ENCODE results near the gene NME7.
"Not testable (repeated sequence)": the region's sequence is repeated elsewhere in the genome, so short reads cannot be mapped to it uniquely, and the experiment has no call there.

Gene NME7

GRCh38 chr1:169345511-169345910, 22.1 kb downstream of the NME7 start:
- Histone ChIP-seq H3K27ac (ENCODE audit: extremely low read depth, low read depth, low read length) (no peak overlapping the region), H3K4me1 (ENCODE audit: control insufficient read depth, insufficient read depth, low read length) (no peaks in the 10 kb centered on the region), H3K4me3 (ENCODE audit: low read depth, low read length) (no peak overlapping the region), H3K9me3 (ENCODE audit: control insufficient read depth, insufficient read depth, low read depth, low read length) (no peaks in the 10 kb centered on the region), H3K36me3 (ENCODE audit: control insufficient read depth in 2 of 2, insufficient read depth in 1 of 2, low read length in 2 of 2) (no peaks in the 10 kb centered on the region)
- CTCF ChIA-PET: interaction anchor here (1.7 to 6.6 kb wide), 2 partner anchors 741 to 1003 kb away, joined by 8 to 72 read pairs; no protein-coding TSS in a partner anchor
- TF ChIP-seq ZIC2 (tag by site-specific recombination; IDR thresholded peaks at IDR 0.05): no peak
- no peak for TF ChIP-seq ZFHX2 (tag by site-specific recombination; conservative IDR thresholded peaks at IDR 0.05)
- no peak for TF ChIP-seq ZBTB44 (tag by site-specific recombination; IDR thresholded peaks at IDR 0.05)
- TF ChIP-seq SETDB1 (IDR thresholded peaks at IDR 0.05; ENCODE audit: insufficient read length, low read length): no peak
- TF ChIP-seq ZNF768 (tag by site-specific recombination; IDR thresholded peaks at IDR 0.05): no peak
- TF ChIP-seq ZBTB6 (tag by site-specific recombination; IDR thresholded peaks at IDR 0.05): no peak
- no peak for TF ChIP-seq HOXA7 (CRISPR knock-in tag; IDR thresholded peaks at IDR 0.05; ENCODE audit: borderline replicate concordance)
- TF ChIP-seq ZNF555 (tag by site-specific recombination; conservative IDR thresholded peaks at IDR 0.05): no peak
- POLR2A ChIA-PET: no interaction called here

- H3K27ac ChIP-seq (ENCODE audit: extremely low read depth, low read depth, low read length); POLR2A ChIA-PET; H3K4me3 ChIP-seq (ENCODE audit: low read depth, low read length); H3K9me3 ChIP-seq (ENCODE audit: control insufficient read depth, insufficient read depth, low read depth, low read length); CTCF ChIA-PET; H3K36me3 ChIP-seq (ENCODE audit: control insufficient read depth in 2 of 2, insufficient read depth in 1 of 2, low read length in 2 of 2); H3K4me1 ChIP-seq (ENCODE audit: control insufficient read depth, insufficient read depth, low read length): not testable (repeated sequence)
Measured at GRCh38 chr1:169342096-169342495, 25.5 kb downstream of the NME7 start.

- H3K4me1 ChIP-seq (ENCODE audit: control insufficient read depth, insufficient read depth, low read length): no peaks in the 10 kb centered on the region
- CTCF ChIA-PET: no interaction called here
- POLR2A ChIA-PET: no interaction called here
Measured at GRCh38 chr1:169340882-169341281, 26.7 kb downstream of the NME7 start.

More at GRCh38 chr1:169340882-169341281, 26.7 kb downstream of the NME7 start:
- Histone ChIP-seq H3K9me3 (ENCODE audit: control insufficient read depth, insufficient read depth, low read depth, low read length) (no peaks in the 10 kb centered on the region), H3K4me3 (ENCODE audit: low read depth, low read length) (no peak overlapping the region), H3K27ac (ENCODE audit: extremely low read depth, low read depth, low read length) (no peak overlapping the region), H3K36me3 (ENCODE audit: control insufficient read depth in 2 of 2, insufficient read depth in 1 of 2, low read length in 2 of 2) (no peaks in the 10 kb centered on the region)
- TF ChIP-seq MYNN (tag by site-specific recombination; IDR thresholded peaks at IDR 0.05; ENCODE audit: borderline replicate concordance): no peak
- no peak for TF ChIP-seq ZNF843 (tag by site-specific recombination; IDR thresholded peaks at IDR 0.05)
- no peak for TF ChIP-seq ZNF114 (tag by site-specific recombination; IDR thresholded peaks at IDR 0.05)
- TF ChIP-seq ZNF549 (tag by site-specific recombination; IDR thresholded peaks at IDR 0.05): no peak
- TF ChIP-seq ZBTB17 (tag by site-specific recombination; IDR thresholded peaks at IDR 0.05): no peak
- TF ChIP-seq ZNF157 (tag by site-specific recombination; IDR thresholded peaks at IDR 0.05): no peak
- no peak for TF ChIP-seq ZBTB48 (tag by site-specific recombination; IDR thresholded peaks at IDR 0.05)
- TF ChIP-seq, protein P1, sequence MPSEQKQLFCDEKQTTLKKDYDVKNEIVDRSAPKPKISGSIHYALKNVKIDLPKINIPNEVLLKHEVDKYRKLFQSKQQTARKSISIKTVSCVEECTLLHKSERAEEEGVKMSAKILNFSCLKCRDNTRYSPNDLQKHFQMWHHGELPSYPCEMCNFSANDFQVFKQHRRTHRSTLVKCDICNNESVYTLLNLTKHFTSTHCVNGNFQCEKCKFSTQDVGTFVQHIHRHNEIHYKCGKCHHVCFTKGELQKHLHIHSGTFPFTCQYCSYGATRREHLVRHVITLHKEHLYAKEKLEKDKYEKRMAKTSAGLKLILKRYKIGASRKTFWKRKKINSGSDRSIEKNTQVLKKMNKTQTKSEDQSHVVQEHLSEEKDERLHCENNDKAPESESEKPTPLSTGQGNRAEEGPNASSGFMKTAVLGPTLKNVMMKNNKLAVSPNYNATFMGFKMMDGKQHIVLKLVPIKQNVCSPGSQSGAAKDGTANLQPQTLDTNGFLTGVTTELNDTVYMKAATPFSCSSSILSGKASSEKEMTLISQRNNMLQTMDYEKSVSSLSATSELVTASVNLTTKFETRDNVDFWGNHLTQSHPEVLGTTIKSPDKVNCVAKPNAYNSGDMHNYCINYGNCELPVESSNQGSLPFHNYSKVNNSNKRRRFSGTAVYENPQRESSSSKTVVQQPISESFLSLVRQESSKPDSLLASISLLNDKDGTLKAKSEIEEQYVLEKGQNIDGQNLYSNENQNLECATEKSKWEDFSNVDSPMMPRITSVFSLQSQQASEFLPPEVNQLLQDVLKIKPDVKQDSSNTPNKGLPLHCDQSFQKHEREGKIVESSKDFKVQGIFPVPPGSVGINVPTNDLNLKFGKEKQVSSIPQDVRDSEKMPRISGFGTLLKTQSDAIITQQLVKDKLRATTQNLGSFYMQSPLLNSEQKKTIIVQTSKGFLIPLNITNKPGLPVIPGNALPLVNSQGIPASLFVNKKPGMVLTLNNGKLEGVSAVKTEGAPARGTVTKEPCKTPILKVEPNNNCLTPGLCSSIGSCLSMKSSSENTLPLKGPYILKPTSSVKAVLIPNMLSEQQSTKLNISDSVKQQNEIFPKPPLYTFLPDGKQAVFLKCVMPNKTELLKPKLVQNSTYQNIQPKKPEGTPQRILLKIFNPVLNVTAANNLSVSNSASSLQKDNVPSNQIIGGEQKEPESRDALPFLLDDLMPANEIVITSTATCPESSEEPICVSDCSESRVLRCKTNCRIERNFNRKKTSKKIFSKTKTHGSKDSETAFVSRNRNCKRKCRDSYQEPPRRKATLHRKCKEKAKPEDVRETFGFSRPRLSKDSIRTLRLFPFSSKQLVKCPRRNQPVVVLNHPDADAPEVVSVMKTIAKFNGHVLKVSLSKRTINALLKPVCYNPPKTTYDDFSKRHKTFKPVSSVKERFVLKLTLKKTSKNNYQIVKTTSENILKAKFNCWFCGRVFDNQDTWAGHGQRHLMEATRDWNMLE (tag by site-specific recombination; conservative IDR thresholded peaks at IDR 0.05; ENCODE audit: low read depth): no peak
- TF ChIP-seq FEZF1 (tag by site-specific recombination; IDR thresholded peaks at IDR 0.05): no peak
- no peak for TF ChIP-seq ZNF221 (tag by site-specific recombination; IDR thresholded peaks at IDR 0.05; ENCODE audit: borderline replicate concordance)
- TF ChIP-seq AEBP2 (tag by site-specific recombination; IDR thresholded peaks at IDR 0.05; ENCODE audit: borderline replicate concordance): no peak
- no peak for TF ChIP-seq EGR2 (tag by site-specific recombination; IDR thresholded peaks at IDR 0.05; ENCODE audit: low read depth)
- no peak for TF ChIP-seq ZNF664 (tag by site-specific recombination; IDR thresholded peaks at IDR 0.05)

All from HEK293 (cell line).